Stimulated activated CD8-positive, alpha-beta memory T cell treated with anti-CD3 and anti-CD28 coated beads, Interleukin-4, amount 100 ng/mL, for 1 hour (primary cell): Measurements from ENCODE around the gene CHD9.
"Not testable (repeated sequence)": the region's sequence is repeated elsewhere in the genome, so short reads cannot be mapped to it uniquely, and the experiment has no call there.

Source experiments
- DNase-seq, 2 donors: peaks; one replicate each; pipeline ENCODE4 v3.0.0-alpha.2; 2020; ENCODE audit warnings: low read depth in 2 of 2, low spot score in 1 of 2

Gene CHD9

DNA sequence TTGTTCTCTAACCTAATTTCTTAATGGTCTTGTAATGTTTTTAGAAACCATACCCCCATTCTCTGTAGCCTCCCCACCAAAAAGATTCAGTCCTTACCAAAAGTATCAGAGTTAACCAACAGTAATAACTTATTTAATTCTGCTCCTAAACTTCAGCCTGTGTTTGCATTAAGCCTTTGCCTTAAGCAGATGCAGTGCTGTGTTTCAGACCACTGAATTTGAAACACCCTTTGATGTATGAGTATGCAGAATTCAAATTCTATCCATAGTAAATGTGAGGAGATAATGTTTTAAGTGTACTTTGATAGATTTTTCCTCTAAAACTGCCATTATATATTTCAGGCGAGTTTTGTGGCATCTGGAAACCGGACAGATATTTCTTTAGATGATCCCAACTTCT lies 207.9 kb downstream of the CHD9 start:
- no peak for DNase-seq

DNA sequence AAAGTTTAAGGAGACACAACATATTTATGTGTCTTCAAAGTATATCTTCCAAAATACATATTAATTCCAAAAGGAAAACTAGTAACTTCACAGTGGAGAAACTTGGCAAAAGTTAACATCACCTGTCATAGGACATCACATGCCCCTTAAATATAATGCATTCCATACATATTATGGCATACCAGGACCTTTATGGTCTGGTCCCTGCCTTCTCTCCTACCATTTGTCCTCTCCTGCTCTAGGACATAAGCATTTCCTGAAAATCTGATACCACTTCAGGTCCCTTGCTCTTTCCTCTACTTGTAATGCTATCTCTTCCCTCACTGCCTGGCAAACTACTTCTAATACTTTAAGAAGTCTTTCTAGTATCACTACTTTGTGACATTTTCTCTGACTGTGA lies 211.4 kb downstream of the CHD9 start:
- no peak for DNase-seq

DNA sequence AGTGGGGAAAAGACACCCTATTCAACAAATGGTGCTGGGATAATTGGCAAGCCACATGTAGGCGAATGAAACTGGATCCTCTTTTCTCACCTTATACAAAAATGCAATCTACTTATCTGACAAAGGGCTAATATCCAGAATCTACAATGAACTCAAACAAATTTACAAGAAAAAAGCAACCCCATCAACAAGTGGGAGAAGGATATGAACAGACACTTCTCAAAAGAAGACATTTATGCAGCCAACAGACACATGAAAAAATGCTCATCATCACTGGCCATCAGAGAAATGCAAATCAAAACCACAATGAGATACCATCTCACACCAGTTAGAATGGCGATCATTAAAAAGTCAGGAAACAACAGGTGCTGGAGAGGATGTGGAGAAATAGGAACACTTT lies 223.7 kb downstream of the CHD9 start:
- DNase-seq, result not testable (repeated sequence)

DNA sequence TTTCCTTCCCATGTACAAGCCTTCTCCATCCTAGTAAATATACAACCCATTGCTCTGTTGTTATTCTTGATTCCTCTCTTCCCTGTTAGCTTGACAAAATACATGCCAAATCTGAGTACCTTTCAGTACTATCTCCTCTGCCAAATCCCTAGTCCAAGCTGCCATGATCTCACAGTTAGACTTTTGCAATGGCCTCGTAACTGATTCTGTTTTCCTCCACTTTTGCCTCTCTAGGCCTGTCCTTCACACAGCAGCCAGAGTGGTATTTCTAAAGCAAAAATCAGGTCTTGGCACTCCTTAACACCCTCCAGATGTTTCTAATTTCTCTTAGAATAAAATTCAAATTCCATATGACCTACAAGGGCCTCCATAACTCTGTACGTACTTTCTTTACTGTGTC lies 226.5 kb downstream of the CHD9 start:
- DNase-seq, result no peak

DNA sequence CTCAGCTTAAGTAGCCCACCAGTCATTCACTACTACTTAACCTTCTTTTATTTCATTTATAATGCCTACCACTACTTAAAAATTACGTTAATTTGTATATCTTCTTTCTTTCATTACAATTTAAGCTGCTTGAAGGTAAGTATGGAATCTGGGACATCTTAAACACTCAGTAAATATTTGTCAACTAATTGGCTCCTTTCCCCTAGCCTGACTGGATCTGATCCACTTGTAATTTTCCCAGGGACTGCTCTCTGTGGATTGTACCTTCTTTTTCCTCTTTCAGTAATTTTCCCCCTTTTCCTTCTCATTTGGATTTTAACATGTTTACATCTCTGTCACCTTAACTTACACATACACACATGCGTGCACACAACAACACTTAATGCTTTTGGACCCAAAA lies 227.1 kb downstream of the CHD9 start:
- DNase-seq, result no peak

DNA sequence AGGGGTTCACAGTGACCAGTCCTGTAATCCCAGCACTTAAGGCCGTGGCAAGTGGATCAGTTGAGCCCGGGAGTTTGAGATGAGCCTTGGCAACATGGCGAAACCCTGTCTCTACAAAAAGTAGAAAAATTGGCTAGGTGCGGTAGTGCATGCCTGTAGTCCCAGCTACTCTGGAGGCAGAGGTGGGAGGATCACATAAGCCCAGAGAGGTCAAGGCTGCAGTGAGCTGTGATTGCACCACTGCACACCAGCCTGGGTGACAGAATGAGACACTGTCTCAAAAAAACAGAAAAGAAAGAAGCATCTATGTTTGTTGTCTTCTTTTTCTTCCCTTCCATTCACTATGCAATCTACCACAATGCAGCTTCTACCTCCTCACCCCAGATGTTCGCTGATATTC lies 227.5 kb downstream of the CHD9 start:
- DNase-seq, result no peak

DNA sequence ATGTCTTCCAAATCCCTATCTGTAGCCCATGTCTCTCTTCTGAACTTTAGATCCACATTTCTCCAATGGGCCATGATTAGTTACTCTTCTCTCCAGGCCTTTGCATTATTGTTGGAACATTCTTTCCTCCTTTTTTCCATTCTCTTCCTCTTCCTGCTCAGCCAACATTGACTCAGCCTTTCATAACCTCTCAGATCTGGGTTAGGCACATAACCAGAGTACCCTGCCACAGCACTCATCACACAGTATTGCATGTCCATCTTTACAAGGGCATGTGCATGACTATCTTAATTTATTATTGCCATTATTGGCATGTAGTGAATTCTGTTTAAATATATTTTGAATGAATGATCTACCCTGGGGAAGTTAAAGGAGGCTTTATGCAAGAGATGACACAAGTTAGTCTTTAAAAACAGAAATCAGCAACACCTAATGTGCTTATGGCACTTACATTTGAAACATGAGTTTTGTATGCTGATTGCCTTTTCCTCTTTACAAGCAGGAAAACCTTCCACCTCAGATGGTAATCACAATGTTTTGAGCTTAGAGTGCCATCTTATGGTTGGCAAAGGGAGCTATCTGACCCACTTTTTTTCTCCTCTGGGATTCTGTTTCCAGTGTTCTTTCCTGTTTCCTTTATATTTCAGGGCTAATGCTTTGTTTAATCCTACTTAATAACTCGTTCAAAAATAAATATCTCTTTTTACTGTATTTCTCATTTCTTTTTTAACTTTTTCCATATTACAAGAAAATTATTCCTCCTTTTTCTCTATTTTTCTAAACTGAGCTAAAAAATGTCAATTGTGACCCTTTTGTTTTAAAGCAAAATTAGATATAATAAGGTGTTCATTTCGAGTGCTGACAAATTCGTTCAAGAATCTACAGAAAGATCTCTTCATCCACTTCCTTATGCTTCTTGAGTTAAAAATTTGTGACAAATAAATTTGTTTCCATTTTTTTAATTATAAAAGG lies 228.5 kb downstream of the CHD9 start:
- DNase-seq, result no peak

DNA sequence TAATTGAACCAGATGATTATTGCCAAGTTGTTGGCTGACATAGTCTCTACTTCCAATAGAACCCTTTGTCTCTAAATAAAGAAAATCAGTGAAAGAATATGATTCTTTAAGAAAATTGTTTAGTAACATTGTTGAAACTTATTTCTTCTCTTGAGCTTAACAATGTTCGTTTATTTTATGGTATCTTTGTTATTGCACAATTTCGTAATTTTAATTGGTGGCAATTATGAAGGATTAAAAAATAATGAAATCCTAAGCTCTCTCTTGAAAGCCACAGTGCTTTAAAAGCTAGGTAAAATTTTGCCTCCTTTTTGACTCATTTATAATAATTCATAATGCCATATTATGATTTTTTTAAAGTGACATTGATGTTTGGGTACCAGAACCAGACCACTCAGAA lies 230.4 kb downstream of the CHD9 start:
- DNase-seq, result no peak

DNA sequence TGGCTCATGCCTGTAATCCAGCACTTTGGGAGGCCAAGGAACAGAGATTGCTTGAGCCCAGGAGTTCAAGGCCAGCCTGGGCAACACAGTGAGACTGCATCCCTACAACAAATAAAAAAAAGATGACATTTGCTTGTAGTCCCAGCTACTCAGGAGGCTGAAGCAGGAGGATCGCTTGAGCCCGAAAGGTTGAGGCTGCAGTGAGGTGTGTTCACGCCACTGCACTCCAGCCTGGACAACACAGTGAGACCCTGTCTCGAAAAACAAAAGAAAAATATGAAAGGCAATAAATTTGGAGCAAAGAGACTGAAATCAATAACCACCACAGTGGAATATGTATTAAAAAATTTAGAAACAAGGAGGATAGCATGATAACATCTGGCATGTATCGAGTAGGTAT lies 235.7 kb downstream of the CHD9 start:
- no peak for DNase-seq

DNA sequence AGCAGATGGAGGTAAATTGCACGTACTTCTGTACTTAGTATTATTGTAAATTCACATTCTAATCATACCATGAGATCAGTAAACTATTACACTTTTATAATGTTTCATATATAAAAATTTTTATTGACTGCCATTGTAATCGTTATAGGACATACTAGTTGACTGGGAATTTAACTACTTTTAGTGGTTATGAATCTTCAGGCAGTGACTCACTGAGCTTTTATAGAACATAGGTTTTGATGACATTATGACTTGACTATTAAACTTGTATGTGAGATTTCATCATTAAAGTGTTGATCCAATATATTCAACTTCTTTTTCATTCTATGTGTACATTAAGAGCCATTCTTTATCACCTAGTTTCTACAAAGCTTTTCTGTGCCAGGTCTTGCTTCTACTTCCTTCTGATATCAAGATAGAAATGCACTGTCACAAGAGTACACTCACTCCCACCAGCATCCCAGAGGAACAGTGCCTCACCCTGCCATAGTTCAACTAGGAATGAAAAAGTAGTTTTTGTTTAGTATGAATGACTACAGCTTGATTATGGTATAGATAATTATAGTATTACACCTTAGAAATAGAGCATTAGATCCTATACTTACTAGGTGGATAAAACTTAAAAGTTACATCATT lies 237.1 kb downstream of the CHD9 start:
- no peak for DNase-seq

DNA sequence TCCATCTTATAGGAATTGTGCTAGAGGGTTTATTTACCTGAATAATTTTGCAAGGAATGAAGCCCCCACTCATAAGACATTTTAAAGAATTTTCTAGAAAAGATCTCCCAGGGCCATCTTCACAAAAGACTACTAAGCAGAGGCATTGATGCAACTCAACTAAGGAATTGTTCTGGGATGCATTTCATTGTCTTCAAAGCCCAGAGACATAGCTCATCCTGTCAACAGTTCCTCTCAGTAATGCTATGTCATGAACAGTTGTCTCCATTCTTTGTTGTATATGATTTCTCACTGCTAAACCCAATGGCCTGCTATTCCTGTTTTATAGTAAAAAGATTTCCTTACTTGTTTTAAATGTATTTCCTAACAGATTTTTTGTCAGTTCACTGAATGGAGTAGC lies 242.7 kb downstream of the CHD9 start:
- no peak for DNase-seq

DNA sequence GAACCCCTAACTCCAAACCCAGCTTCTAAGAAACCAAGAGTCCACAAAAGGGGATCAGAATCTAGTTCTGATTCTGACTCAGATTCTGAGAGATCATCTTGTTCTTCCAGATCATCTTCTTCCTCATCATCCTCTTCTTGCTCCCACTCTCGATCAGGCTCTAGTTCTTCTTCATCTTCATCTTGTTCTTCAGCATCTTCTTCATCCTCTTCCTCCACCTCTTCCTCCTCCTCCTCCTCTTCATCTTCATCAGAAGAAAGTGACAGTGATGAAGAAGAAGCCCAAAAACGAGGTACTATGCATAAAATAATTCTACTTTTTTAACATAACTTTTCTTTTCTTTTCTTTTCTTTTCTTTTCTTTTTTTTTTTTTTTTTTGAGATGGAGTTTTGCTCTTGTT lies 249.5 kb downstream of the CHD9 start:
- DNase-seq, result no peak

DNA sequence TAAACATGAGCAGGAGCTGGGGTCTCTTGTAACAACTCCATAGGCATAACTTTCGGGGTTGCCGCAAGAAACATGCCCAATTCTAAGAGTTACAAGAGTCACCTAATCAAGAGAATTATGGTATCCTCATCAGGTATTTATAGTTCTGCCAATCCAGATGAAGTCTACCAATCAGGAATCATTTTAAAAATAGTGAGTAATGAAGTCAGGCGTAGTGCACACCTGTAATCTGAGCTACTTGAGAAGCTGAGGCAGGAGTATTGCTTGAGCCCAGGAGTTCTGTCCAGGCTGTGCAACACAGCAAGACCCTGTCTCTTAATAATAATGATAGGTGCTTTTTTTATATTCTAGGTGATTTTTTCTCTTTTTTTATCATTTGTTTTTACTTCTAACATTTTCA lies 251.0 kb downstream of the CHD9 start:
- no peak for DNase-seq

DNA sequence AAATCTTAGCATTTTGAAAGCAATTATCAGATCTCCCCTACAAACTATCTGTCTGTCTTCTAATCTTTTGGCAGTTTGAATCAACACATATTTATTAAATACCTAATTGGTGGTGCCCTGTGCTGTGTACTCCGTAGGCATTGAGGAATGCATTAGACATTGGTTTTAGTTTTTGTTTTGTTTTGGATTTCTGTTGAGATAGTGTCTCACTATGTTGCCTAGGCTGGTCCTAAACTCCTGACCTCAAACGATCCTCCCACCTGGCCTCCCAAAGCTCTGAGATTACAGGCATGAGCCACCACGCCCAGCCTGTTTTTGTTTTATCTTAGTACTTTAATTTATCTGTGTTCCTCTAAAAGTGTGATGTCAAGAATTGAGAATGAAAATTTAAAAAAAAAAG lies 254.7 kb downstream of the CHD9 start:
- DNase-seq, result no peak

DNA sequence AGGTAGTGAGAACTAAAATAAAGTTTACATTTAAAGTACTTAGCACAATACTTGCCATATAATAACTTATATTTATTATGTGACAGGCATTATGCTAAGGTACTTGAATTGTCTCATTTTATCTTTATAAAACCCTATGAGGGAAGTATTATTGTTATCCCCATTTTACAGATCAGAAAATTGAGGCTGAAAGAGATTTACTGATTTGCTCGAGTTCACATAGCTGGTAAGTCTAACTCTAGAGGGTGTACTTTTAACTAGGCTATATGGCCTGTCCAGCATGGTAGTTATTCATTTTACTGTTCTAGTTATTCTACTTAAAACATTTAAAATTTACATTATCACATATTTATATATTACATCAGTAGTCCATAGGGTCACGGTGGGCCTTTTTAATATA lies 266.2 kb downstream of the CHD9 start:
- no peak for DNase-seq

DNA sequence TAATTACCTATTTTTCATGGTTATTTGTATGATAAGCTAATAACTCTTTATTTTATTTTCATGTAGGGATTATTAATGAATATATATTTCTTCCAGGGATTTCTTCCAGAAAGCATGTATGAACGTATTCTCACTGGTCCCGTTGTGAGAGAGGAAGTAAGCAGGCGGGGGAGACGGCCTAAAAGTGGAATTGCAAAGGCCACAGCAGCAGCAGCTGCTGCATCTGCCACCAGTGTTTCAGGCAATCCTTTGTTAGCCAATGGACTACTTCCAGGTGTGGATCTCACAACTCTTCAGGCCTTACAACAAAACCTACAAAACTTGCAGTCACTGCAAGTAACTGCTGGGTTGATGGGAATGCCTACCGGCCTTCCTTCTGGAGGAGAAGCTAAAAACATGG lies 269.1 kb downstream of the CHD9 start:
- no peak for DNase-seq

DNA sequence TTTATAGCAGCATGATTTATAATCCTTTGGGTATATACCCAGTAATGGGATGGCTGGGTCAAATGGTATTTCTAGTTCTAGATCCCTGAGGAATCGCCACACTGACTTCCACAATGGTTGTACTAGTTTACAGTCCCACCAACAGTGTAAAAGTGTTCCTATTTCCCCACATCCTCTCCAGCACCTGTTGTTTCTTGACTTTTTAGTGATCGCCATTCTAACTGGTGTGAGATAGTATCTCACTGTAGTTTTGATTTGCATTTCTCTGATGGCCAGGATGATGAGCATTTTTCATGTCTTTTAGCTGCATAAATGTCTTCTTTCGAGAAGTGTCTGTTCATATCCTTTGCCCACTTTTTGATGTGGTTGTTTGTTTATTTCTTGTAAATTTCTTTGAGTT lies 276.2 kb downstream of the CHD9 start:
- DNase-seq, result not testable (repeated sequence)

DNA sequence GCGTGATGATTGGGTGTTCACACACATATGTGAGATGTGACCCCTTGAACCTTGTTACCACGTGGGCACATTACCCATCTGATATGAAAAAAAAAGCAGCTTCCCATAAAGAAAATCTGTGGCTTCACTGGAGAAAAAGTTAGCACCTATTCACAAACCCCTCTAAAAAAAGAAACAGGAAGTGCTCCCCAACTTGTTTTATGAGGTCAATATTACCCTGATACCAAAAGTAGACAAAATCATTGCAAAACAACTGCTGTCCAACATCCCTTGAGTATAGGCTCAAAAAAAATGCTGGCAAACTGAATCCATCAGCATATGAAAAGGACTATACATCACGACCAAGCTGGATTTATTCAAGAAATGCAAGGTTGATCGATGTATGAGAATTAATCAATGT lies 279.8 kb downstream of the CHD9 start:
- DNase-seq, result no peak

DNA sequence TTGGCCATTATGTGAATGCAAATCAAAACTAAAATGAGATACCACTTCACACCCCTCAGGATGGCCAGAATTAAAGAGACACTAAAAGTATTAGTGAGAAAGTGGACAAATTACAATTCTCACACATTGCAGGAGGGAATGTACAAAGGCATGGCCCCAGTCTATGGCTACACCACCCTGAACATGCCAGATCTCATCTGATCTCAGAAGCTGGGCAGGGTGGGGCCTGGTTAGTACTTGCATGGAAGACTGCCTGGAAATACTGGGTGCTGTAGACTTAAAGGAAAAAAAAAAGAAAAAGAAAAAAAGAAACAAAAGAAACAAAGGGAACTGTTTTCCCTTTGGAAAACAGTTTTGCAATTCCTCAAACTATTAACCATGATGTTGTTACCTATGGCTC lies 282.5 kb downstream of the CHD9 start:
- no peak for DNase-seq

DNA sequence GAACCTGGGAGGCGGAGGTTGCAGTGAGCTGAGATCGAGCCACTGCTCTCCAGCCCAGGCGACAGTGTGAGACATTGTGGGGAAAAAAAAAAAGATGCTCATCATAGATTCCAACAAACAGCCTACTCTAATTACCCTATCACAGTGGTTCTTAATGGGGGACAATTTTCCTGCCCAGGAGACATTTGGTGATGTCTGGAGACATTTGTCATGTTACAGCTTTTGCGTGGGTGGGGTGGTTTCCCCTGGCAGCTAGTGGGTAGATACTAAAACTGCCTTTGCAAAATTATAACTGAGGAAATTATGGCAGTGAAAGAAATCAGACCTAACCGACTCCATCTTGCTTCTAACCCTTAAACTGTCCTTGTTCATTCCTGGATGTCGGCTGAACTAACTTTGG lies 287.0 kb downstream of the CHD9 start:
- no peak for DNase-seq

DNA sequence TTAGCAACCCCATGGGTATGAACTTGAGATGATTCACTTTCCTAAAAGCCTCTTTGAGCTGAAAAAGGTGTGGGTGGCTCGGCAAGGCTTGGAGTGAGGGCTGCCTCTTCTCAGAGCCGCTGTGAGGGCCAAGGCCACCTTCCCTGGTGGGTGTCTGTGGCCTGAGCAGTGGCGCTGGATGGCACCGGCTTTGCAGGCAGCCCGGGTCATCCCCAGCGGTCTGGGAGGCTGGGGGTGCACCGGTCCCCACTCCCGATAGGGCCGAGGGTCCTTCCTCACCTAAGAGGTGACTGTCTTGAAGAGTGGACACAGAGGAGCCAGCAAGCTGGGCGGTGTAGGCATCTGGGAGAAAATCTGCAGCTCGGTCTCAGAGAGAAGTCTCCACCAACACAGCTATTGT lies 300.3 kb downstream of the CHD9 start:
- DNase-seq, result no peak

DNA sequence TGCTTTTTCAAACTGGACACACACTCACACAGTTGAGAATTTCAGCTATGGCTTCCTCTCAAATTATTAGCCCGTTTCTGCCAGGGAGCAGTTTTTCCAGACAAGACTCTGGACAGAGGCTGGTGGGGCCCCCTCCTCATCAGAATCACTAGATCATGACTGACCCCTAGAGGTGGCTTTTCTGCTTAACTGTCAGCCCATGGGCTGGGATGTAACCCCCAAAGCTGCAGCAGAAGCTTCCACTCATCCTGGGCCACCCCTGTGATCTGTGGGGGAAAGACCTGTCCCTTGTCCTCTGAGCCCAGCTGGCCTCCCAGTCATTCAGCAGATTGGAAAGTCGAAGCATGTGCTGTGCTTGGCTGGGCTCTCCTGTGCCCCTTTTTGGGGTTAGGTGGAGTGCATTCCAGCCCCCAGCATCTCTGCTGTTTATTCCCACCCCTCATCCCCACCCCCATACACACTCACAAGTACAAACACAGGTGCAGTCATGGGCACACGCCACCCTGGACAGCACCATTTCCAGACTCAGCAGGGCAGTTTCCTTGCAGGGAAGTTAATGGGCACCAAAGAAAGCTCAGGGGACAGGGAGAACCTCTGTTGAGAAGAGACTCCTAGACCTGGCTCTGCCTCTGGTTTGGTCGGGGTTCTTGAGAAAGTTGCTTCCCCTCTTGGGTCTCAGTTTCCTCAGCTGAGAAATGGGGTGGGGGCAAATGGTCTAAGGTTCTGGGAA lies 301.9 kb downstream of the CHD9 start:
- no peak for DNase-seq
